22Rv1 (cell line): Measurements from ENCODE around the gene DUSP14.

Experiments
- CTCF ChIP-seq: fragments of 450-650 bp; IDR thresholded peaks from 2 replicates; pipeline ENCODE4 v1.5.1; 2017; ENCODE audit warnings: mild to moderate bottlenecking
- ZFX ChIP-seq: fragments of 450-650 bp; IDR thresholded peaks from 2 replicates; pipeline ENCODE4 v1.6.1; 2017; ENCODE audit warnings: antibody characterized with exemption, borderline replicate concordance

- TF ChIP-seq CTCF (no peak), ZFX (no peak)
Measured at GRCh38 chr17:37458805-37459204, 30.9 kb upstream of the DUSP14 start.
